ENCODE data around the gene MAGEB18.

The MAGEB18 gene

DNA sequence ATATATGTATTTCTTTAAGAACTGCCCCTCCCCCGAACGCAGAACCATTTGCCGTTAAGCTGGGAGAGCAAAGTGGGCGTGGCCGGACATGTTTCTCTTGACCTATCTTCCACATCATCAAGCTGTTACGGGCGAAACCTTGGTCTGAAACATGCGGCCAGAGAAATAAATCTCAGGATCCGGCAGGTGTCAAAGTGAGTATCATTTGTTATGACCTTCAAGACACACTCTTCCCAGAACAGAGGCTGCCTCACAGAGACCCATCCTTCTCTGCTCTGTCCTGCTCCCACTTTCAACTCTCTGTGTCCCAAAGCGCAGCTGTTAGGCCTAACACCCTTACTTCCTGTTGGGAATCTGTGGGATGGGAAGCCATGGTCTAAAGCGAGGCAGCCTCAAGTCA is at the start of gene MAGEB18:
MAGEB18 (plus strand) TSS at position 70 of the 400 bp plus-strand sequence. CDS start 643 bp downstream, outside the sequence.
- no peak for DNase-seq

DNA sequence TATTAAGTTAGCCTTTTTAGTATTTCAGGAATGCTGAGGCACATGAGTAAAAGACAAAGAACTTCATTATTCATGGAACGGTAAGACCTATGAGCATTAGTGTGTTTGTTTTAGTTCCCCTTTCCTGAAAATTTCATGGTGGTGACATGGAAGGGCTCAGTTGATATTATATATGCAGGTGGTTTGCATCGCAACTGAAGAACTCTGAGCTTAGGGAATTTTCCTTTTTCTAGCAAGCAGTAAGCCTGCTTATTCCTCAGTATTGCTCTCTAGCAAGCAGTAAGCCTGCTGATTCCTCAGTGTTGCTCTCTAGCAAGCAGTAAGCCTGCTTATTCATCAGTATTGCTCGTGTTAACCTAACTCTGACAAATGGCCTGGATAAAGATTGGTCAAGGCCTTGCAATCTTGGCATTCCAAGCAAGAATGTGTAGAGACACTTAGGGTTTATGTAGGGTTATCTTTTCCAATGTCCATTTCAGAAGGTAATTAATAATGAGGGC is 37.7 kb upstream of the MAGEB18 start:
- no peak for DNase-seq

DNA sequence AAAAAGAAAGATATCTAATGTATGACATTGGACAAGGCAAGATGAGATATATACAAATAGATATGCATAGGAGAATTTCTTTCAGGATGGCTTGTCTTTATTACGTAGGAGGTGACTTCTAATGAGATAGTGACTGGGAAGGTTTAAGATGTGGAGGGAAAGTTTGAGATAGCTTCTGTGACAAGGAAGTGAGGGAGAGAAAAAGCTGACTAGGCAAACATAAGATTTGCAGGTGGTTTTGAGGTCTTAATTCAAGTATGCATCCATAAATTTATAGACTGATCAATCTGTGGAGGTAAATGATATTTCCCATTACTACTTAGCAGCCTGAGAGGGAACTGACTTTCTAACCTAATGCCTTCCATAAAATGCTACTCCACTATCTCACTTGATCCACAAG is 29.0 kb upstream of the MAGEB18 start:
- no peak for DNase-seq

DNA sequence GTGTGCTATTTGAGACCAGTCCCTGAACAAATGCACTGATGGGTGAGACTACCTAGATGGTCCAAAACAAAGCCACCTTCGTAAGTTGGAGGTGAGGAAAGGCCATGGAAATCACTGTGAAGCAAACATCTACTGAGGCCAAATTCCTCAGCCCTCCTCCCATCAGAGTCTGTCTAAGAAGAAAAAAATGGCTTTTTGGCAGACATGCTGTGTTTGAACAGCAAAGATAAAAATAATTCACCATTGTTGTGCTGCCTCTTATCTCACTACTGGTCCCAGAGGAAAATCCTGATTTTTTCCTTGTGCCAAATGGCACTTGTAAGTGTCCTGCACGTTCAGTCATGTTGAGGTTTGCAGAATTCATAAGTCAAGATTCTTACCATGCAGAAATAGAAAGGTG is 7.9 kb downstream of the MAGEB18 start:
- no peak for DNase-seq

DNA sequence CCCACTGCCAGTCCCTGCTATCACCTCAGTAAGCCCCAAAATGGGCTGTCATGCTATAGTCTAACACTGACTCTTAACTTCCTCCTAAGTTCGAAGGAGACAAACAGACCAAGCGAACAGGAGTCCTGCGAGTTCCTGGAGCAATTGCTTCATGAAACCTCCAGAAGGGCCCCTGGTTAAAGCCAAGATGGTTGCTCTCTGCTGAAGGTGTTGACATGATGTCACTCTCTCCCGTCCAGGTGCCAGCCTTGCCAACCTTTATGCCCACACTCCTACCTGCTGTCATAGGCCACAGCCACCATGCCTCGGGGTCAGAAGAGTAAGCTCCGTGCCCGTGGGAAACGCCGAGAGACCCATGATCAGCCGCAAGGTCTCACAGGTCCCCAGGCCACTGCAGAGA is 22.2 kb downstream of the MAGEB18 start, which contains the start of gene MAGEB6B:
MAGEB6B (plus strand) TSS at position 301 of the 400 bp plus-strand sequence; CDS start at position 301, 0 bp downstream.
- DNase-seq = no peak
